SU-DHL-6 (cell line): ENCODE data around the gene FAM83C.
"Not testable (repeated sequence)": the region's sequence is repeated elsewhere in the genome, so short reads cannot be mapped to it uniquely, and the experiment has no call there.

Source experiments
- CTCF ChIP-seq: fragments of 200-600 bp; sonication (generic); IDR thresholded peaks from one replicate; pipeline ENCODE4 v1.5.1; 2017; ENCODE audit warnings: antibody characterized with exemption, mild to moderate bottlenecking, low read length, moderate library complexity; ENCODE audit not compliant: insufficient read depth, poor library complexity, severe bottlenecking
- EZH2phosphoT487 ChIP-seq: fragments of 200-600 bp; sonication (generic), shearing (Covaris generic); conservative IDR thresholded peaks from 2 replicates; pipeline ENCODE4 v1.6.1; 2018; ENCODE audit warnings: mild to moderate bottlenecking, antibody characterized with exemption, low read length, moderate library complexity, mixed read lengths

- not testable (repeated sequence) for TF ChIP-seq CTCF, EZH2phosphoT487
Observed at GRCh38 chr20:35262321-35262720, 29.9 kb downstream of the FAM83C start.
